HepG2 (cell line): ENCODE results near the gene DNAJC4. TPM values are rescaled to one million over a fixed set of nuclear protein-coding genes. Genes with fewer than 3 reads are reported as not detected.

Experiments used
- ATAC-seq: fragments of 200-7000 bp; cut with Tn5 transposase; 3 replicates; pipeline ENCODE4 v1.9.1; 2020; ENCODE audit warnings: mild to moderate bottlenecking, moderate library complexity
- BruUV-seq: library from RNA; stranded (reverse); fragments of 400-500 nt; replicated peaks from 2 replicates; lab custom pipeline; 2021; lab: Mats Ljungman, UMichigan
- CTCF ChIA-PET: fragments of 300-600 bp; formaldehyde crosslinking; extraction: SDS; loops from one replicate; lab custom pipeline; 2021; ENCODE audit warnings: low total read pairs, inconsistent platforms, low intra/inter-chr PET ratio; lab: Yijun Ruan, JAX
- POLR2A ChIA-PET: fragments of 350-600 bp; sonication (Branson Sonifier 250); formaldehyde crosslinking; loops from one replicate; lab custom pipeline; 2020; ENCODE audit warnings: antibody characterized with exemption, inconsistent platforms; lab: Yijun Ruan, JAX
- DNase-seq: peaks from one replicate; pipeline ENCODE4 v3.0.0-alpha.2; 2015; ENCODE audit warnings: low spot score
- FAIRE-seq: peaks from 3 replicates; lab custom pipeline; 2011; peaks lifted over from hg19 to GRCh38; lab: Jason Lieb, UNC
- H2AFZ ChIP-seq: one replicate; pipeline ENCODE4 v1.6.1; 2011; ENCODE audit warnings: low read length, inconsistent platforms
- H3K27ac ChIP-seq: fragments of 300-600 bp; 3 replicates; pipeline ENCODE4 v1.8.0; 2011; ENCODE audit warnings: mixed run types, mild to moderate bottlenecking, mixed read lengths, low read length, inconsistent platforms; ENCODE audit not compliant: insufficient read depth; ENCODE audit errors: extremely low read length
- H3K27me3 ChIP-seq, 2 experiments: fragments of 200-600 bp in 1 of 2; 2 replicates in 1 of 2; 3 replicates in 1 of 2; pipeline versions ENCODE4 v1.6.0 to v1.8.0; 2011; ENCODE audit warnings: low read length in 2 of 2, mild to moderate bottlenecking in 2 of 2, moderate library complexity in 2 of 2, inconsistent platforms in 1 of 2; ENCODE audit not compliant: insufficient read depth in 2 of 2, control insufficient read depth in 1 of 2
- H3K36me3 ChIP-seq, 2 experiments: fragments of 200-600 bp in 1 of 2; replicated peaks in 1 of 2; 2 replicates in 1 of 2; 3 replicates in 1 of 2; pipeline versions ENCODE4 v1.5.1 to v1.8.0; 2011; ENCODE audit warnings: low read length in 2 of 2, inconsistent platforms in 1 of 2; ENCODE audit not compliant: insufficient read depth in 2 of 2, control insufficient read depth in 1 of 2
- H3K4me1 ChIP-seq: 2 replicates; pipeline ENCODE4 v1.5.1; 2012; ENCODE audit warnings: low read length, inconsistent platforms; ENCODE audit not compliant: insufficient read depth
- H3K4me2 ChIP-seq: 2 replicates; pipeline ENCODE4 v1.6.0; 2011; ENCODE audit warnings: low read depth, low read length, inconsistent platforms
- H3K4me3 ChIP-seq, 3 experiments: fragments of 200-600 bp in 1 of 3; sonication (generic), shearing (Covaris generic) in 1 of 3; replicated peaks in 1 of 3; 2 replicates each; pipeline ENCODE4 v1.5.1; 2011 to 2016; ENCODE audit warnings: low read length in 3 of 3, inconsistent platforms in 2 of 3, low read depth in 2 of 3, mild to moderate bottlenecking in 2 of 3, control low read depth in 1 of 3, mixed read lengths in 1 of 3; ENCODE audit not compliant: insufficient read depth in 1 of 3
- H3K79me2 ChIP-seq: one replicate; pipeline ENCODE4 v1.6.1; 2011; ENCODE audit warnings: low read length, inconsistent platforms; ENCODE audit not compliant: insufficient read depth
- H3K9ac ChIP-seq: 2 replicates; pipeline ENCODE4 v1.6.0; 2011; ENCODE audit warnings: mild to moderate bottlenecking, low read depth, low read length, inconsistent platforms; ENCODE audit not compliant: insufficient read depth
- H3K9me3 ChIP-seq: 2 replicates; pipeline ENCODE4 v1.5.1; 2012; ENCODE audit warnings: mild to moderate bottlenecking, low read length
- H4K20me1 ChIP-seq: 2 replicates; pipeline ENCODE4 v1.6.0; 2011; ENCODE audit warnings: inconsistent platforms, mild to moderate bottlenecking, low read length, moderate library complexity; ENCODE audit not compliant: insufficient read depth
- AHR ChIP-seq: IDR thresholded peaks from 2 replicates; pipeline ENCODE4 v1.6.1; 2018; ENCODE audit warnings: missing genetic modification reagents, missing compliant biosample characterization
- CENPT ChIP-seq: sonication (generic); formaldehyde crosslinking; IDR thresholded peaks from 2 replicates; pipeline ENCODE4 v1.8.0; 2022; ENCODE audit warnings: low read depth, mild to moderate bottlenecking, moderate library complexity, missing genetic modification reagents
- HDAC6 ChIP-seq: fragments of 200-600 bp; sonication (generic); IDR thresholded peaks from 2 replicates; pipeline ENCODE4 v1.7.0; 2017; ENCODE audit warnings: mild to moderate bottlenecking, antibody characterized with exemption, low read length, low read depth
- HNRNPH1 ChIP-seq: fragments of 200-400 bp; formaldehyde crosslinking; optimal IDR thresholded peaks from 2 replicates; pipeline ENCODE3; 2017; ENCODE audit warnings: mild to moderate bottlenecking, low read depth, low read length
- TBX3 ChIP-seq: fragments of 450-650 bp; IDR thresholded peaks from 2 replicates; pipeline ENCODE4 v1.6.1; 2017; ENCODE audit warnings: antibody characterized with exemption, mild to moderate bottlenecking, inconsistent platforms, borderline replicate concordance
- TRAFD1 ChIP-seq: sonication (generic); formaldehyde crosslinking; IDR thresholded peaks from 2 replicates; pipeline ENCODE4 v1.5.1; 2020; ENCODE audit warnings: missing genetic modification reagents, mild to moderate bottlenecking, borderline replicate concordance
- ZNF3 ChIP-seq: IDR thresholded peaks from 2 replicates; pipeline ENCODE4 v1.7.0; 2017; ENCODE audit warnings: inconsistent platforms
- ZNF7 ChIP-seq: IDR thresholded peaks from 2 replicates; pipeline ENCODE4 v1.6.1; 2016; ENCODE audit warnings: missing biosample characterization, missing genetic modification reagents
- WGBS: methylation state at CpG from one replicate; pipeline ENCODE4 v1.1.6; 2017; ENCODE audit warnings: low lambda C conversion rate; 5-methylcytosine and 5-hydroxymethylcytosine counted together
- in situ Hi-C: cut with HindIII; loops from 2 replicates; pipeline ENCODE4 v1.10.0; 2017; ENCODE audit warnings: low pct_unique_long_range_greater_than_20kb; ENCODE audit not compliant: extremely low pct_ligation_motif_present
- intact Hi-C: fragments of 100-400 bp; cut with micrococcal nuclease; formaldehyde crosslinking; loops from one replicate; pipeline ENCODE4 v1.10.0; 2022; ENCODE audit not compliant: unreplicated experiment
- polyA plus RNA-seq, 8 experiments: library from polyadenylated mRNA; depleted of rRNA in 3 of 8; stranded (reverse) in 7 of 8; unstranded in 1 of 8; fragments of >200 nt; fragmentation: Illumina TruSeq in 4 of 8; extraction: Trizol in 4 of 8; gene quantifications; 2 replicates each; pipeline versions ENCODE4 v1.2.1 to v1.2.3, GENCODE V29; 2011 to 2016; ENCODE audit warnings: low read depth in 4 of 8, missing spikeins in 1 of 8, mixed read lengths in 1 of 8; ENCODE audit not compliant: insufficient read depth in 1 of 8
- total RNA-seq, 5 experiments: library from RNA; depleted of rRNA; stranded (reverse); fragments of >200 nt; fragmentation: Illumina TruSeq; extraction: Trizol; gene quantifications; 2 replicates each; pipeline ENCODE4 v1.2.3, GENCODE V29; 2016; ENCODE audit warnings: low read depth in 1 of 5

DNAJC4 gene
- total and polyA plus RNA-seq, 2 of the 13 experiments (the other 11 are each of a cell fraction or from before 2014, with no cell fraction given), result 10.3 to 60.8 TPM

GRCh38 chr11:64208796-64209562 lies 21.4 kb upstream of the DNAJC4 start:
- peaks cover 0 to 1% of the 10 kb centered on the region in 2 experiments; a peak in 1 of 5 replicates for H3K27me3 ChIP-seq
- no peaks in the 10 kb centered on the region for H3K9me3 ChIP-seq
- H3K4me1 ChIP-seq, result peaks cover 17% of the 10 kb centered on the region
- TF ChIP-seq HDAC6, result no peak
- TF ChIP-seq AHR (CRISPR knock-in tag), result no peak
- TF ChIP-seq CENPT, result no peak
- no peak for TF ChIP-seq HNRNPH1
- TF ChIP-seq TBX3, result no peak
- TF ChIP-seq ZNF7 (CRISPR knock-in tag), result no peak
- no peak for TF ChIP-seq ZNF3 (CRISPR knock-in tag)
- H4K20me1 ChIP-seq, result 0 out of 2 replicates have a peak, but pooled peaks cover 2% of the 10 kb centered on the region
- intact Hi-C loops, result no loop called here
- no peak overlapping the region for H2AFZ ChIP-seq
- WGBS, result 76% methylated on average over 16 of the region's 18 CpGs
- BruUV-seq, result no TSS peak
- DNase-seq (no peak), FAIRE-seq (no peak), ATAC-seq (peak; percentile 11)
- POLR2A ChIA-PET, result interaction anchor here (1.2 kb wide), 1 partner anchor 32 kb away, joined by 3 read pairs; the partner anchor contains the start of gene FKBP2
- in situ Hi-C loops, result no loop called here
- CTCF ChIA-PET, result no interaction called here
- no peak overlapping the region for H3K9ac ChIP-seq
- no peak overlapping the region for H3K4me3 ChIP-seq
- H3K36me3 ChIP-seq, result peaks cover 4 to 6% of the 10 kb centered on the region in 2 experiments; a peak in 4 of 5 replicates
- H3K4me2 ChIP-seq, result no peak overlapping the region
- no peaks in the 10 kb centered on the region for H3K79me2 ChIP-seq
- H3K27ac ChIP-seq, result no peak overlapping the region

GRCh38 chr11:64209563-64209843 lies 20.8 kb upstream of the DNAJC4 start:
- peaks cover 0 to 4% of the 10 kb centered on the region in 2 experiments; a peak in 2 of 5 replicates for H3K36me3 ChIP-seq
- H2AFZ ChIP-seq, result no peak overlapping the region
- BruUV-seq, result no TSS peak
- FAIRE-seq (no peak), ATAC-seq (peak; percentile 2; the same call in 1 of the 3 replicates), DNase-seq (no peak)
- in situ Hi-C loops, result no loop called here
- ChIA-PET POLR2A (interaction anchor here (1.2 kb wide), 1 partner anchor 32 kb away, joined by 3 read pairs; the partner anchor contains the start of gene FKBP2), CTCF (no interaction called here)
- WGBS, result 85% methylated on average over 7 of the region's 8 CpGs
- no peak overlapping the region for H3K4me2 ChIP-seq
- H3K4me1 ChIP-seq, result peaks cover 17% of the 10 kb centered on the region
- no peaks in the 10 kb centered on the region for H3K9me3 ChIP-seq
- no peak overlapping the region for H3K9ac ChIP-seq
- intact Hi-C loops, result no loop called here
- no peaks in the 10 kb centered on the region for H3K79me2 ChIP-seq
- peaks cover 0 to 1% of the 10 kb centered on the region in 2 experiments; a peak in 1 of 5 replicates for H3K27me3 ChIP-seq
- H3K4me3 ChIP-seq, result no peak overlapping the region
- 0 out of 2 replicates have a peak, but pooled peaks cover 2% of the 10 kb centered on the region for H4K20me1 ChIP-seq
- no peak overlapping the region for H3K27ac ChIP-seq
- TF ChIP-seq TRAFD1 (CRISPR knock-in tag), result no peak
